ENCODE measurements around the gene CDK13. TPM values are rescaled to one million over a fixed set of nuclear protein-coding genes. Genes with fewer than 3 reads are reported as not detected.

The CDK13 gene
- total RNA-seq, 2 experiments from 2014 or later: 84.3 to 90.9 TPM

DNA sequence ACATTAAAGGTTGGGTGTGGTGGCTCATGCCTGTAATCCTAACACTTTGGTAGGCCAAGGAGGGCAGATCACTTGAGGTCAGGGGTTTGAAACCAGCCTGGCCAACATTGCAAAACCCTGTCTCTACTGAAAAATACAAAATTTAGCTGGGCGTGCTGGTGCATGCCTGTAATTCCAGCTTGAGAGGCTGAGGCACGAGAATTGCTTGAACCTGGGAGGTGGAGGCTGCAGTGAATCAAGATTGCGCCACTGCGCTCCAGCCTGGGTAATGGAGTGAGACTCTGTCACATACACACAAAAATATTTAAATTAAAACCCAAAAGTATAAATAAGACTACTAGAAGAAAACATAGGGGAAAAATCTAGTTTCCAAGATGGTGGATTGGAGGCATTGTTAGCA lies 41.9 kb upstream of the CDK13 start:
- no peak overlapping the region for H3K4me2 ChIP-seq (ENCODE audit: low read length)
- ChIA-PET CTCF (ENCODE audit: unreplicated experiment) (no interaction called here), POLR2A (no interaction called here)
- no peak overlapping the region for H3K4me3 ChIP-seq (ENCODE audit: low read depth, low read length, poor library complexity, severe bottlenecking)
- H3K4me1 ChIP-seq (ENCODE audit: insufficient read depth, low read length, poor library complexity, severe bottlenecking): no peaks in the 10 kb centered on the region
- TF ChIP-seq, protein P1, sequence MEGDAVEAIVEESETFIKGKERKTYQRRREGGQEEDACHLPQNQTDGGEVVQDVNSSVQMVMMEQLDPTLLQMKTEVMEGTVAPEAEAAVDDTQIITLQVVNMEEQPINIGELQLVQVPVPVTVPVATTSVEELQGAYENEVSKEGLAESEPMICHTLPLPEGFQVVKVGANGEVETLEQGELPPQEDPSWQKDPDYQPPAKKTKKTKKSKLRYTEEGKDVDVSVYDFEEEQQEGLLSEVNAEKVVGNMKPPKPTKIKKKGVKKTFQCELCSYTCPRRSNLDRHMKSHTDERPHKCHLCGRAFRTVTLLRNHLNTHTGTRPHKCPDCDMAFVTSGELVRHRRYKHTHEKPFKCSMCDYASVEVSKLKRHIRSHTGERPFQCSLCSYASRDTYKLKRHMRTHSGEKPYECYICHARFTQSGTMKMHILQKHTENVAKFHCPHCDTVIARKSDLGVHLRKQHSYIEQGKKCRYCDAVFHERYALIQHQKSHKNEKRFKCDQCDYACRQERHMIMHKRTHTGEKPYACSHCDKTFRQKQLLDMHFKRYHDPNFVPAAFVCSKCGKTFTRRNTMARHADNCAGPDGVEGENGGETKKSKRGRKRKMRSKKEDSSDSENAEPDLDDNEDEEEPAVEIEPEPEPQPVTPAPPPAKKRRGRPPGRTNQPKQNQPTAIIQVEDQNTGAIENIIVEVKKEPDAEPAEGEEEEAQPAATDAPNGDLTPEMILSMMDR (conservative IDR thresholded peaks at IDR 0.05; ENCODE audit: low read length): no peak
- no peak for TF ChIP-seq EZH2phosphoT487 (IDR thresholded peaks at IDR 0.05; ENCODE audit: borderline replicate concordance, low read depth, low read length)
- H3K79me2 ChIP-seq (ENCODE audit: insufficient read depth, low read depth, low read length): no peaks in the 10 kb centered on the region
- no peaks in the 10 kb centered on the region for H4K20me1 ChIP-seq (ENCODE audit: insufficient read depth, low read length)
- no peaks in the 10 kb centered on the region for H3K36me3 ChIP-seq (ENCODE audit: insufficient read depth, low read length)
- intact Hi-C loops (cut with micrococcal nuclease; ENCODE audit: unreplicated experiment): no loop called here
- no peak overlapping the region for H3K27ac ChIP-seq (ENCODE audit: low read depth, low read length, poor library complexity, severe bottlenecking)
- H3K9me2 ChIP-seq (ENCODE audit: insufficient read depth, low read length): no peaks in the 10 kb centered on the region
- no peaks in the 10 kb centered on the region; the same call in 1 of the 2 replicates for H3K9me3 ChIP-seq (ENCODE audit: low read length)
- H2AFZ ChIP-seq (ENCODE audit: low read length): no peak overlapping the region
- BruUV-seq (replicated peaks): no TSS peak
- no peak for DNase-seq (ENCODE audit: low spot score)

DNA sequence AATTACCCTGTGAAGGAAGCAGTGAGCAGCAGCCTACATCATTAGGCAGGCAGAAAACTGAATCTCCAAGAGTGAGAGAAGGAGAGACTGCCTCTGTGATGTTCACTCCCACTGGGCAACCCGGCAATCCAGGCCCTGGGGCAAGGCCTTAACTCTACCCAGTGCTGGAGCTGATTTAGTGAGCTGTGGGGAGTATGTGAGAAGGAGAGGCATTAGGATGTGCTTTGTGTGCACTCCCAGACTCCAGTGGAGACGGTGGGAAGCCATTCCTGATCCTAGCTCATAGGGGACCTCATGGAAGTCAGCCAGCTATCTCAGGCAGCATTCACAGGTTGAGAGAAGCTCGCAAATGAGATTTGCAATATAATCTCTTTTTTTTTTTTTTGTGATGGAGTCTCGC lies 41.1 kb upstream of the CDK13 start:
- no peaks in the 10 kb centered on the region for H3K9me2 ChIP-seq (ENCODE audit: insufficient read depth, low read length)

DNA sequence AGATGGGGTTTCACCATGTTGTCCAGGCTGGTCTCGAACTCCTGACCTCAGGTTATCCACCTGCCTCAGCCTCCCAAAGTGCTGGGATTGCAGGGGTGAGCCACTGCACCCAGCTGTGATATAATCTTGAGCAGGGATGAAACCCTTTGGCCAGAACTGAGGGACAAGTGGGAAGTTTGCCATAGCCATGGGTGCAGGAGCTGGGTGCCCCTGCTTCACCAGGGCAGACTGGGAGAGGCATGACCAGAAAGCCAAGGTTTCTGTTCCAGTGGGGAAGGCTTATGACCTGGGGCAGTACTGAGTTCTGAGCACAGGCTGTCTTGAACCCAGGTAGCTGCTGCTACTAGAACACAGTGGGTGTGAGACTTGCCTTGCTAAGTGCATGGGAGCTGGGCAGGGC lies 40.5 kb upstream of the CDK13 start:
- TF ChIP-seq, protein P1 (conservative IDR thresholded peaks at IDR 0.05; ENCODE audit: low read length): no peak
- no peak for TF ChIP-seq EZH2phosphoT487 (IDR thresholded peaks at IDR 0.05; ENCODE audit: borderline replicate concordance, low read depth, low read length)
- intact Hi-C loops (cut with micrococcal nuclease; ENCODE audit: unreplicated experiment): no loop called here
- no peak overlapping the region for H3K27ac ChIP-seq (ENCODE audit: low read depth, low read length, poor library complexity, severe bottlenecking)
- CTCF ChIA-PET (ENCODE audit: unreplicated experiment): no interaction called here
- H3K79me2 ChIP-seq (ENCODE audit: insufficient read depth, low read depth, low read length): no peaks in the 10 kb centered on the region
- no peaks in the 10 kb centered on the region for H4K20me1 ChIP-seq (ENCODE audit: insufficient read depth, low read length)
- H2AFZ ChIP-seq (ENCODE audit: low read length): no peak overlapping the region
- H3K4me2 ChIP-seq (ENCODE audit: low read length): no peak overlapping the region
- DNase-seq (ENCODE audit: low spot score): no peak
- POLR2A ChIA-PET: no interaction called here
- H3K4me3 ChIP-seq (ENCODE audit: low read depth, low read length, poor library complexity, severe bottlenecking): no peak overlapping the region
- no peaks in the 10 kb centered on the region for H3K36me3 ChIP-seq (ENCODE audit: insufficient read depth, low read length)
- H3K9me3 ChIP-seq (ENCODE audit: low read length): no peaks in the 10 kb centered on the region; the same call in 1 of the 2 replicates
- H3K9me2 ChIP-seq (ENCODE audit: insufficient read depth, low read length): no peaks in the 10 kb centered on the region
- BruUV-seq (replicated peaks): no TSS peak
- H3K4me1 ChIP-seq (ENCODE audit: insufficient read depth, low read length, poor library complexity, severe bottlenecking): no peaks in the 10 kb centered on the region

More for the DNA sequence above, 41.1 kb upstream of the CDK13 start:
- H3K4me3 ChIP-seq (ENCODE audit: low read depth, low read length, poor library complexity, severe bottlenecking): no peak overlapping the region
- H3K9me3 ChIP-seq (ENCODE audit: low read length): no peaks in the 10 kb centered on the region; the same call in 1 of the 2 replicates
- TF ChIP-seq EZH2phosphoT487 (IDR thresholded peaks at IDR 0.05; ENCODE audit: borderline replicate concordance, low read depth, low read length): no peak
- TF ChIP-seq, protein P1 (conservative IDR thresholded peaks at IDR 0.05; ENCODE audit: low read length): no peak
- DNase-seq (ENCODE audit: low spot score): no peak
- no peak overlapping the region for H2AFZ ChIP-seq (ENCODE audit: low read length)
- ChIA-PET POLR2A (no interaction called here), CTCF (ENCODE audit: unreplicated experiment) (no interaction called here)
- H3K36me3 ChIP-seq (ENCODE audit: insufficient read depth, low read length): no peaks in the 10 kb centered on the region
- H3K4me1 ChIP-seq (ENCODE audit: insufficient read depth, low read length, poor library complexity, severe bottlenecking): no peaks in the 10 kb centered on the region
- BruUV-seq (replicated peaks): no TSS peak
- no peak overlapping the region for H3K27ac ChIP-seq (ENCODE audit: low read depth, low read length, poor library complexity, severe bottlenecking)
- no peaks in the 10 kb centered on the region for H4K20me1 ChIP-seq (ENCODE audit: insufficient read depth, low read length)
- no peak overlapping the region for H3K4me2 ChIP-seq (ENCODE audit: low read length)
- no peaks in the 10 kb centered on the region for H3K79me2 ChIP-seq (ENCODE audit: insufficient read depth, low read depth, low read length)
- intact Hi-C loops (cut with micrococcal nuclease; ENCODE audit: unreplicated experiment): no loop called here
